ENCODE data around the gene SH2D3C. TPM values are rescaled to one million over a fixed set of nuclear protein-coding genes. Genes with fewer than 3 reads are reported as not detected.
A peak's percentile ranks its signal among the peaks of the same experiment; 100 is the strongest.

SH2D3C gene
- total RNA-seq, 2 experiments from 2014 or later: 10.9 to 11.8 TPM

GRCh38 chr9:127789179-127789578, 10.7 kb upstream of the SH2D3C start:
- peaks cover 45% of the 10 kb centered on the region for H3K4me1 Mint-ChIP-seq (ENCODE audit: low read depth)
- DNase-seq (no peak), ATAC-seq (ENCODE audit: poor library complexity) (no peak)
- intact Hi-C loops (cut with DNase I, micrococcal nuclease): loop anchor here (5.0 kb wide), 3 partner anchors 78 to 197 kb away; no protein-coding TSS in a partner anchor
- H3K27me3 ChIP-seq (ENCODE audit: control insufficient read depth in 1 of 2, insufficient read depth in 2 of 2, low read length in 2 of 2): no peaks in the 10 kb centered on the region
- H3K4me3 ChIP-seq (ENCODE audit: low read length): no peak overlapping the region
- H3K27me3 Mint-ChIP-seq: no peaks in the 10 kb centered on the region
- peak overlapping the region; percentile 48 for H3K4me3 Mint-ChIP-seq
- no peak for TF ChIP-seq CTCF (IDR thresholded peaks at IDR 0.05)
- ChIA-PET CTCF (interaction anchor here (1.5 kb wide), 1 partner anchor 54 kb away, joined by 3 read pairs; the partner anchor contains the start of gene TOR2A), POLR2A (no interaction called here)
- H3K36me3 ChIP-seq (ENCODE audit: insufficient read depth, low read length): peaks cover 56% of the 10 kb centered on the region
- peaks cover 60% of the 10 kb centered on the region for H3K36me3 Mint-ChIP-seq (ENCODE audit: low read depth)
- no peak overlapping the region for H3K27ac Mint-ChIP-seq
- no peaks in the 10 kb centered on the region for H3K9me3 Mint-ChIP-seq
- H3K4me1 ChIP-seq (ENCODE audit: insufficient read depth, low read length): peaks cover 45% of the 10 kb centered on the region
- no peaks in the 10 kb centered on the region for H3K9me3 ChIP-seq (ENCODE audit: control insufficient read depth in 1 of 2, insufficient read depth in 1 of 2, low read length in 2 of 2)
- no peak overlapping the region for H3K27ac ChIP-seq (ENCODE audit: low read depth in 1 of 2, low read length in 2 of 2)

- H3K27me3 Mint-ChIP-seq: no peaks in the 10 kb centered on the region
- peaks cover 51% of the 10 kb centered on the region for H3K4me1 Mint-ChIP-seq (ENCODE audit: low read depth)
- peak overlapping the region; percentile 66 for H3K4me3 Mint-ChIP-seq
- H3K36me3 ChIP-seq (ENCODE audit: insufficient read depth, low read length): peaks cover 56% of the 10 kb centered on the region
- POLR2A ChIA-PET: interaction anchor here (1.9 kb wide), 2 partner anchors 9 to 14 kb away, joined by 6 to 8 read pairs; partner anchors contain the start of gene FPGS
- no peak overlapping the region for H3K27ac ChIP-seq (ENCODE audit: low read depth in 1 of 2, low read length in 2 of 2)
- intact Hi-C loops (cut with DNase I, micrococcal nuclease): loop anchor here (5.0 kb wide), 3 partner anchors 79 to 196 kb away; no protein-coding TSS in a partner anchor
- H3K9me3 Mint-ChIP-seq: no peaks in the 10 kb centered on the region
- no peaks in the 10 kb centered on the region for H3K9me3 ChIP-seq (ENCODE audit: control insufficient read depth in 1 of 2, insufficient read depth in 1 of 2, low read length in 2 of 2)
- DNase-seq (no peak), ATAC-seq (ENCODE audit: poor library complexity) (no peak)
- no peaks in the 10 kb centered on the region for H3K27me3 ChIP-seq (ENCODE audit: control insufficient read depth in 1 of 2, insufficient read depth in 2 of 2, low read length in 2 of 2)
- H3K4me1 ChIP-seq (ENCODE audit: insufficient read depth, low read length): peaks cover 52% of the 10 kb centered on the region
- H3K27ac Mint-ChIP-seq: no peak overlapping the region
- CTCF ChIA-PET: interaction anchor here (1.5 kb wide), 1 partner anchor 54 kb away, joined by 3 read pairs; the partner anchor contains the start of gene TOR2A
- peaks cover 60% of the 10 kb centered on the region for H3K36me3 Mint-ChIP-seq (ENCODE audit: low read depth)
- no peak overlapping the region for H3K4me3 ChIP-seq (ENCODE audit: low read length)
- no peak for TF ChIP-seq CTCF (IDR thresholded peaks at IDR 0.05)
Observed at GRCh38 chr9:127788337-127789011, 10.0 kb upstream of the SH2D3C start.

- intact Hi-C loops (cut with DNase I, micrococcal nuclease): loop anchor here (1.0 to 5.0 kb wide), 8 partner anchors 16 to 194 kb away; partner anchors contain the start of genes FPGS (in 2 of the 2) and PTRH1 (in 1 of the 2)
- Histone ChIP-seq H3K36me3 (ENCODE audit: insufficient read depth, low read length) (peaks cover 48% of the 10 kb centered on the region), H3K27ac (ENCODE audit: low read depth in 1 of 2, low read length in 2 of 2) (peak overlapping the region; percentile 86 to 90), H3K4me1 (ENCODE audit: insufficient read depth, low read length) (peaks cover 70% of the 10 kb centered on the region), H3K9me3 (ENCODE audit: control insufficient read depth in 1 of 2, insufficient read depth in 1 of 2, low read length in 2 of 2) (no peaks in the 10 kb centered on the region), H3K4me3 (ENCODE audit: low read length) (peak overlapping the region; percentile 90), H3K27me3 (ENCODE audit: control insufficient read depth in 1 of 2, insufficient read depth in 2 of 2, low read length in 2 of 2) (no peaks in the 10 kb centered on the region)
- ATAC-seq (ENCODE audit: poor library complexity) (no peak), DNase-seq (peak in 2 of 14 experiments; percentile 55 to 57)
- Mint-ChIP-seq H3K4me3 (peak overlapping the region; percentile 93), H3K9me3 (no peaks in the 10 kb centered on the region), H3K27ac (peak overlapping the region; percentile 90), H3K27me3 (no peaks in the 10 kb centered on the region), H3K4me1 (ENCODE audit: low read depth) (peaks cover 62% of the 10 kb centered on the region), H3K36me3 (ENCODE audit: low read depth) (peaks cover 53% of the 10 kb centered on the region)
- POLR2A ChIA-PET: interaction anchor here (1.5 to 3.1 kb wide), 6 partner anchors 11 to 134 kb away, joined by 3 to 40 read pairs (median 8); partner anchors contain the start of genes FPGS, ST6GALNAC4 and TOR2A
- CTCF ChIA-PET: interaction anchor here (0.7 to 2.6 kb wide), 8 partner anchors 9 to 135 kb away, joined by 3 to 16 read pairs (median 4); partner anchors contain the start of gene TOR2A
- peak; percentile 61 for TF ChIP-seq CTCF (IDR thresholded peaks at IDR 0.05)
Observed at GRCh38 chr9:127786773-127787104, 8.3 kb upstream of the SH2D3C start.

Measured in CD4-positive, alpha-beta T cell (primary cell).